HG03139 (cell line): ENCODE results near the gene CNTNAP2.

Experiments used
- ATAC-seq: cut with Tn5 transposase; IDR thresholded peaks from one replicate; pipeline ENCODE4 v1.9.1; 2021; ENCODE audit not compliant: unreplicated experiment

CNTNAP2 gene

GRCh38 chr7:147524726-147525250 lies 1408.2 kb downstream of the CNTNAP2 start:
- ATAC-seq: no peak

- ATAC-seq: no peak
Observed at GRCh38 chr7:147525325-147525724, 1408.7 kb downstream of the CNTNAP2 start.

DNA sequence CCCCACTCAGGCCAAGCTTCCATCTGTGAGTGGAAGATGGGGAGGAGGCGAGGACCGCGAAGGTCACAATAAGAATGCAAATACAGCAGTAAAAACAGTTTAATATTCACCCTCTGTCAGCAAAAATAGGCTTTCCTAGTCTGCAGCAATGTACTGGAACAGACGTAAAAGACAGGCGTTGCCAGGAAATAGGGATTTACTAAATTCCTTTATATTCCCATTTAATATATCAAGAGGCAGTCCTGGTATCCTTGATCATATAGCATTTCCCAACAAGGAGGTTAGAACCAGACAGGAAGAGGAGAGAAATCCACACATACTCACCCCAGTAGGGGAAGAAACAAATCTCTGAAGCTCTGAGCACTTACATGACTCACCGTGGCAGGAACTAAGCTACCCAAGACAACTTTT lies 1419.1 kb downstream of the CNTNAP2 start:
- no peak for ATAC-seq

GRCh38 chr7:147539685-147540084 lies 1423.1 kb downstream of the CNTNAP2 start:
- ATAC-seq: no peak

GRCh38 chr7:147540743-147541142 lies 1424.1 kb downstream of the CNTNAP2 start:
- no peak for ATAC-seq

DNA sequence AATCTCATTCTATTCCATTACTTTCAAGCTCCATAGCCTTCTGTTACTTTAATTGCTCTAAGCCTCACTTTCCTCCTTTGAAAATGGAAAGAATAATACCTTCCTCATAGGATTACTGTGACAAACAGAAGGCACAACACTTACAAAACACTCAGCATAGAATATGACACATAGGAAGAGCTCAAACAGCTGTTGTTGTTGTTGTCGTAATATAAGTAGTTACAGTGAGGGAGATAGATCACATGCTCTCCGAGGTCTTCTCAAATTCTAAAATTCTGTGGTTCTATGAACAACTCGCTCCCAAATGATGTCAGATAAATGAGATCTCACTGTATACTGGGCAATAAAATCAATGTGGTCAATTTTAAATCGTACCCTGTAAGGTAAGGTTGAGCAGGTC lies 1424.7 kb downstream of the CNTNAP2 start:
- ATAC-seq: no peak

DNA sequence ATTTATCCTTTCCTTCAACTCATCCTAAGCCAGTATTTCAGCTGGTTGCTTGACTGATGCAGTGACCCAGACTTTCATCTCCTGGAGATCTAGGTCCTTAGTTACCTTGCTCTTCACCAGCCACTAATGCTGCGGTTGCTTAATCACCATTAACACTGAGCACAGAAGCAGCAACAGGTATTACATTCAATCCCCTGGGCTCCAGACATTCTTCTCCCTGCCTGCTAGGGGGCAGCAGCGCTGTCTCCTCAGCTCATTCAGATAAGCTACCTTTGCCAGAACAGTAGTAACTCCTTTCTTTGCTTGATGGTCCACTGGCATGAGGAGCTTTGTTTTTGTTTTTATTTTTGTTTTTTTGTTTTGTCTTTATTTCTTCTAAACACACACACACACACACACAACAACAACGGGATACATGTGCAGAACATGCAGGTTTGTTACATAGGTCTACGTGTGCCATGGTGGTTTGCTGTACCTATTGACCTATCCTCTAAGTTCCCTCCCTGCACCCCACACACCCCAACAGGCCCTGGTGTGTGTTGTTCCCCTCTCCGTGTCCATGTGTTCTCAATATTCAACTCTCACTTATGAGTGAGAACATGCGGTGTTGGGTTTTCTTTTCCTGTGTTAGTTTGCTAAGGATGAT lies 1430.8 kb downstream of the CNTNAP2 start:
- ATAC-seq: no peak

DNA sequence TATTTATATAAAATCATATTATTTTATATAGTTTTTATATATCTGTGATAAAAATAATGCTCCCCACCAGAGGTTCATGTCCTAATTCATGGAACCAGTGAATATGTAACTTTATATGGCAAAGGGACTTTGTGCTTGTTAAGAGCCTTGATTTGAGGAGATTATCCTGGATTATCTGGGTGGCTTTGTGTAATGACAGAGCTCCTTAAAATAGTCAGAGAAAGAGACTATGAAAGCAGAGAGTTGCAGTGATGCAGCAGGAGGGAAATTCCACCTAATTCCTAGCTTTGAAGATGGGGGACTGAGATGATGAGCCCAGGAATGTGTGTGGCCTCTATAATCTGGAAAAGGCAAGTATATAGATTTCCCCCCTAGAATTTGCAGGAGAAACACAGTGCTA lies 1439.7 kb downstream of the CNTNAP2 start:
- no peak for ATAC-seq

GRCh38 chr7:147563669-147564068 lies 1447.1 kb downstream of the CNTNAP2 start:
- ATAC-seq: no peak

GRCh38 chr7:147564786-147565476 lies 1448.3 kb downstream of the CNTNAP2 start:
- ATAC-seq: no peak

GRCh38 chr7:147567043-147567442 lies 1450.4 kb downstream of the CNTNAP2 start:
- no peak for ATAC-seq

DNA sequence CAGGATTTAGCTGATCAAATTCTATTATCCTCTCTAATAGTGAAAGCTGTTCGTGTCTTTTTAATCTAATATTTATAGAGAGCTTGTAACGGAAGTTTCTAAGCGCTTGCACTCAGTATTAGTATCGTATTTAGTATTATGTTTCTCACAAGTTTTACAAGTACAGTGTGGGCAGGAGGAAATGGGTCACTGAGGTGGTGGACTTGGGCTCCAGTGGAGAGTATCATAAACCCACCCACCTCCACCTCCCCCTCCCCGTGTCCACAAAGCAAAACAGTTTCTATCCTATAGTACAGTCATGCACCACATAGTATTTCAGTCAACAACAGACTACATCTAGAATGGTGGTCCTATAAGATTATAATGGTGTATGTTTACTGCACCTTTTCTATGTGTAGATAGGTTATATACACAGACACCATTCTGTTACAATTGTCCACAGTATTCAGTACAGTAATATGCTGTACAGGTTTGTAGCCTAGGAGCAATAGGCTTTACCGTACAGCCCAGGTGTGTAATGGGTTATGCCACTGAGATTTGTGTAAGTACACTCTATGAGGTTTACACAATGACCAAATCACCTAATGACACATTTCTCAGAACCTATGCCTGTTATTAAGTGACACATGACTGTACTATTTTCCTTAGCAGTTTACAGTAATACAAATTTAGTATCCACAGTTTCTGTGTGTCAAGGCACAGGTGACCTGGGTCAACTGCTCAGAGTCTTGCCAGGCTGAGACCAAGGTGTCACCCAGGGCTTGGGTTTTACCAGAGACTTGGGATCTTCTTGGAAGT lies 1452.7 kb downstream of the CNTNAP2 start:
- no peak for ATAC-seq

- no peak for ATAC-seq
Observed at GRCh38 chr7:147570390-147570789, 1453.8 kb downstream of the CNTNAP2 start.

DNA sequence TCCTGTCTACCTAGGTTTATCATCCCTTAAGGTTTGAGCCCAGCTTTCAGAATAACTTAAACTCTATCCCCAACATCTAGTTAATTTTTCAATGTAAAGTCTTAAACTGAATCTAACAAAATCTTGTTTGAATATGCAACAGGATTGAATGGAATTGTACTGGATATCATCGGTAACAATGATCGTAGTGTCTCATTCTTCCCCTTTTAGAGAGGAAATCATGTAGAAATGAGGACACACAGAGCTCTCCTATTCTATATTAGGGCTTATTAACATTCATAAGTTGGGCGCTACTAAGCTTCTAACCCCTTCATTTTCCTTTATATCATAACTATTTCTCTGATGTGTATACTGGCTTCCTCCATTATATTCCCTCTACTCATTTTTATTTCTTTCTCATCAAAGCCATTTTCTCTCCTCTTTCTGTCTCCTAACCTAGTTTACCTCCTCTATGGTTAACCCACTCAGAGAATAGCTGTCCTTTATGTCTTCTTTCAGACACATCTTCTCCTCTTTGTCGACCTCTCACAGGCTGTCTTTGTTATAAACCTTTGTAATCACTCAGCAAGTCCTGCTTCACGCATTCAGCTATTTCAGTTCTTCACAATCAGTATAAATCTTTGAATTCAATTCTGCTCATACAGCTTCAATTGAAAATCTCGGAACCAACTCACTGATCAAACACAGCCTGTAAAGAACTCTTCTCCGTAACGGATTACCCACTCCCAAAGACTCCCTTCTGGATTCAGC lies 1455.0 kb downstream of the CNTNAP2 start:
- ATAC-seq: no peak

- no peak for ATAC-seq
Observed at GRCh38 chr7:147578196-147578595, 1461.6 kb downstream of the CNTNAP2 start.

GRCh38 chr7:147579148-147579547 lies 1462.5 kb downstream of the CNTNAP2 start:
- no peak for ATAC-seq

- no peak for ATAC-seq
Observed at GRCh38 chr7:147584771-147585193, 1468.2 kb downstream of the CNTNAP2 start.

DNA sequence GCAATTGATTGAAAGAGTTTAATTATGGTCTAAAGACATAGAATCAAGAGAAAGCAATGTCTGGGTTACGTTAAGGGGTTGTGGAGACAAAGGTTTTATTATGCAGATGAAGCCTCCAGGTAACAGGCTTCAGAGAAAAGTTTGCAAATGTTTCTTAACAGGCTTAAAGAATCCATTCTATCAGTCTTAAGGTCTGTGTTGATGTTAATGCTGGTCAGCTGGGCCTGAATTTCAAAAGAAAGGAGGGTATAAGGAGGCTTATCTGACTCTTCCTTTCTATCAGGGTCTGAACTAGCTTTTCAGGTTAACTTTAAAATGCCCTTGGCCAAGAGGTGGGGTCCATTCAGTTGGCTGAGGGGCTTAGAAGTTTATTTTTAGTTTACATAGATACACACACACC lies 1469.5 kb downstream of the CNTNAP2 start:
- ATAC-seq: no peak

GRCh38 chr7:147586526-147586925 lies 1469.9 kb downstream of the CNTNAP2 start:
- ATAC-seq: no peak

DNA sequence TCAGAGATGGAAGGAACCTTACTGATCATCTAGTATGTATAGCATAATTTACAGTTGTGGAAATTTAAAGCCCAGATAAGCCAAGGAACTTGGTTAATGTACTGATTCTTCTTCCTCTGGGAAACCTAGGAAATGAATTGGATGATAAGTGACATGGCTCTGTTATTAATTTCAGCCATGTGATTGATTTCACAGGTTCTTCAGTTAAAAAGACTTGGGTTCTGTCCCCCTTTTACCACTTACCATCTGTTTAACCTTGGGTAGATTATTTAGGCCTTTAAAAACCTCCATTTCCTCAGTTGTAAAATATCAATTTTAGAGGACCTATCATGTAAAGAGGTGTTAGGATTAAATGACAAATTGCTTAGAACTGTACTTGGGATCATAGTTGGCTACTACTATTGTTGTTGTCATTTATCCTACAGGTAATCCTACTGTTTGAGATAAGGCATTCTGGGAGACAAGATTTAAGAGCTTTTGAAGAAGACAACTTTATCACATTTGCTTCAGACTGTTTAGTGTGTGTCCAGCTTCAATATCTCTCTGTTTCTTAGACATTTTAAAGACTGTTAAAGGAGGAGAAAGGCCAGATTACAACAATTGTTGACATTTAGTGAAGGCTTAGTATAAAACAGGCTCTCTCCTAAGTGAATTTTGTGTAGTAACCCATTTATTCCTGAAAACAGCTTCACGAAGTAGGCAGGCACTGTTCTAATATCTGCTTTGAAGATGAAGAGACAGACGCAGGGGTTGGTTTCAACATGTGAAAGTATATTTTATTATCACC lies 1476.9 kb downstream of the CNTNAP2 start:
- ATAC-seq: no peak
